ENCODE data around the gene CTDSPL. TPM values are rescaled to one million over a fixed set of nuclear protein-coding genes. Genes with fewer than 3 reads are reported as not detected.

CTDSPL gene
- total and polyA plus RNA-seq, 2 of the 8 experiments (the other 6 are each of a cell fraction or from before 2014, with no cell fraction given): 20.3 to 42.2 TPM

DNA sequence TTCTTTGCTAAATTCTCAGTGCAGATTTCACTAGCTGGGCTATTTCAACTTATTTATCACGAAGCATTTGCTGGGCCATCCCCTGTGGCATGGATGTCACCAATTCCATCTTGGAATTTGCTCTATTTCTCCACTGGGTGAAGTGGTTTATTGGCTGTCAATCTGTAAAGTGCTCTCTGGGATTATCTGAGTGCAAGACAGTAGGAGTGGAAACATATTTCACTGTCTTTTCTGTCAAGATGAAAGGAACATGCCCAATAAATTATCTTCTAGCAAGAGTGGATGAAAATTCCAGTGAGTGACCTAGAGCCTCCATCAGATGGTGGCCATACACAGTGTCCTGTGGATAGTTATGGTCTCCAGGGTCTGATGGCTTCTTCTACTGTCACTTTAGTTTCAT, 25.1 kb upstream of the CTDSPL start:
- FAIRE-seq: no peak
- H3K9me3 ChIP-seq (ENCODE audit: insufficient read depth in 2 of 2, low read depth in 1 of 2, low read length in 1 of 2): no peaks in the 10 kb centered on the region
- no peak overlapping the region for H3K27ac ChIP-seq (ENCODE audit: low read depth, low read length)
- H4K8ac ChIP-seq (ENCODE audit: extremely low read depth, insufficient read depth, low read length): no peak overlapping the region
- no peak overlapping the region for H2BK5ac ChIP-seq (ENCODE audit: low read depth, low read length)
- ChIA-PET POLR2A (ENCODE audit: partially characterized antibody) (no interaction called here), CTCF (ENCODE audit: partially characterized antibody) (no interaction called here)
- H2BK120ac ChIP-seq (replicated peaks; ENCODE audit: low read depth, low read length): no peak overlapping the region
- TF ChIP-seq RBBP5 (IDR thresholded peaks at IDR 0.05; ENCODE audit: borderline replicate concordance, low read depth, low read length) (no peak), SAP30 (IDR thresholded peaks at IDR 0.05; ENCODE audit: insufficient read depth, insufficient replicate concordance, low read length) (no peak), CTBP2 (IDR thresholded peaks at IDR 0.05; ENCODE audit: borderline replicate concordance, insufficient read depth, insufficient read length, low read length) (no peak), TCF12 (IDR thresholded peaks at IDR 0.05; ENCODE audit: low read depth, low read length) (no peak), SP1 (IDR thresholded peaks at IDR 0.05; ENCODE audit: low read depth, low read length) (no peak), GTF2F1 (IDR thresholded peaks at IDR 0.05; ENCODE audit: borderline replicate concordance, low read depth, low read length) (no peak)
- TF ChIP-seq, protein P1, sequence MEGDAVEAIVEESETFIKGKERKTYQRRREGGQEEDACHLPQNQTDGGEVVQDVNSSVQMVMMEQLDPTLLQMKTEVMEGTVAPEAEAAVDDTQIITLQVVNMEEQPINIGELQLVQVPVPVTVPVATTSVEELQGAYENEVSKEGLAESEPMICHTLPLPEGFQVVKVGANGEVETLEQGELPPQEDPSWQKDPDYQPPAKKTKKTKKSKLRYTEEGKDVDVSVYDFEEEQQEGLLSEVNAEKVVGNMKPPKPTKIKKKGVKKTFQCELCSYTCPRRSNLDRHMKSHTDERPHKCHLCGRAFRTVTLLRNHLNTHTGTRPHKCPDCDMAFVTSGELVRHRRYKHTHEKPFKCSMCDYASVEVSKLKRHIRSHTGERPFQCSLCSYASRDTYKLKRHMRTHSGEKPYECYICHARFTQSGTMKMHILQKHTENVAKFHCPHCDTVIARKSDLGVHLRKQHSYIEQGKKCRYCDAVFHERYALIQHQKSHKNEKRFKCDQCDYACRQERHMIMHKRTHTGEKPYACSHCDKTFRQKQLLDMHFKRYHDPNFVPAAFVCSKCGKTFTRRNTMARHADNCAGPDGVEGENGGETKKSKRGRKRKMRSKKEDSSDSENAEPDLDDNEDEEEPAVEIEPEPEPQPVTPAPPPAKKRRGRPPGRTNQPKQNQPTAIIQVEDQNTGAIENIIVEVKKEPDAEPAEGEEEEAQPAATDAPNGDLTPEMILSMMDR (IDR thresholded peaks at IDR 0.05; ENCODE audit: control extremely low read depth in 1 of 3, insufficient read depth in 1 of 3, low read depth in 1 of 3, low read length in 3 of 3): no peak
- H3K79me1 ChIP-seq (ENCODE audit: low read depth, low read length): no peaks in the 10 kb centered on the region
- no peak overlapping the region for H4K91ac ChIP-seq (replicated peaks; ENCODE audit: insufficient read length, low read length)
- WGBS, 2 experiments (ENCODE audit: extremely low coverage in 1 of 2, insufficient coverage in 1 of 2, insufficient read length in 1 of 2, insufficient replicate concordance in 2 of 2, low coverage in 1 of 2, low lambda C conversion rate in 2 of 2, missing lambda C conversion rate in 1 of 2): 89% methylated on average over 1 of the region's 1 CpG; no CpG with 5 or more reads in 1 of the 2 experiments
- no peak overlapping the region for H3K9ac ChIP-seq (replicated peaks in 1 of 4; ENCODE audit: extremely low read depth in 1 of 4, low read depth in 3 of 4, low read length in 3 of 4)
- H4K5ac ChIP-seq (ENCODE audit: insufficient read length, low read depth, low read length): no peak overlapping the region
- H3K79me2 ChIP-seq (ENCODE audit: control insufficient read depth in 1 of 2, insufficient read depth in 2 of 2, low read length in 2 of 2): no peaks in the 10 kb centered on the region
- H2BK15ac ChIP-seq (ENCODE audit: low read length): no peak overlapping the region
- H3K23me2 ChIP-seq (ENCODE audit: low read depth, low read length): no peaks in the 10 kb centered on the region
- H3K36me3 ChIP-seq (ENCODE audit: control insufficient read depth in 2 of 4, insufficient read depth in 4 of 4, low read length in 3 of 4): no peaks in the 10 kb centered on the region
- H3K27me3 ChIP-seq (replicated peaks in 1 of 4; ENCODE audit: control insufficient read depth in 3 of 4, extremely low read depth in 1 of 4, insufficient read depth in 3 of 4, low read length in 3 of 4): no peaks in the 10 kb centered on the region
- H3K18ac ChIP-seq (ENCODE audit: extremely low read depth, low read length): no peak overlapping the region
- H3K4me2 ChIP-seq (ENCODE audit: insufficient read depth in 1 of 2, low read depth in 2 of 2, low read length in 2 of 2): no peak overlapping the region
- H4K20me1 ChIP-seq (replicated peaks in 1 of 2; ENCODE audit: control insufficient read depth in 1 of 2, insufficient read depth in 2 of 2, low read length in 2 of 2): no peaks in the 10 kb centered on the region
- peaks cover 0 to 2% (median 0%) of the 10 kb centered on the region in 4 experiments; a peak in 1 of 7 replicates for H3K4me1 ChIP-seq (replicated peaks in 1 of 4; ENCODE audit: control insufficient read depth in 3 of 4, insufficient read depth in 4 of 4, low read length in 3 of 4)
- no peak for DNase-seq (ENCODE audit: low read depth in 1 of 2, low spot score in 2 of 2)
- H2BK20ac ChIP-seq (ENCODE audit: low read length): no peak overlapping the region
- no peak overlapping the region for H2AFZ ChIP-seq (ENCODE audit: low read length)
- no peak overlapping the region for H3K23ac ChIP-seq (ENCODE audit: insufficient read length)
- H2BK12ac ChIP-seq (ENCODE audit: low read depth, low read length): no peak overlapping the region
- H2AK5ac ChIP-seq (ENCODE audit: low read depth, low read length): no peak overlapping the region
- H3K4me3 ChIP-seq (ENCODE audit: extremely low read depth in 1 of 4, insufficient read depth in 2 of 4, low read depth in 3 of 4, low read length in 4 of 4): no peak overlapping the region
- H3K4ac ChIP-seq (replicated peaks; ENCODE audit: insufficient read length, low read depth, low read length): no peak overlapping the region
- no peak overlapping the region for H3K14ac ChIP-seq (ENCODE audit: insufficient read length)
- no peak overlapping the region for H3K56ac ChIP-seq (replicated peaks; ENCODE audit: insufficient read length, low read depth, low read length)
